HG02642 (cell line): ENCODE data around the gene ANKRD44.

Experiments
- ATAC-seq: cut with Tn5 transposase; IDR thresholded peaks from one replicate; pipeline ENCODE4 v1.9.1; 2021; ENCODE audit warnings: mild to moderate bottlenecking; ENCODE audit not compliant: unreplicated experiment, poor library complexity

The ANKRD44 gene

GRCh38 chr2:197212344-197213262 lies 98.0 kb downstream of the ANKRD44 start:
- no peak for ATAC-seq

DNA sequence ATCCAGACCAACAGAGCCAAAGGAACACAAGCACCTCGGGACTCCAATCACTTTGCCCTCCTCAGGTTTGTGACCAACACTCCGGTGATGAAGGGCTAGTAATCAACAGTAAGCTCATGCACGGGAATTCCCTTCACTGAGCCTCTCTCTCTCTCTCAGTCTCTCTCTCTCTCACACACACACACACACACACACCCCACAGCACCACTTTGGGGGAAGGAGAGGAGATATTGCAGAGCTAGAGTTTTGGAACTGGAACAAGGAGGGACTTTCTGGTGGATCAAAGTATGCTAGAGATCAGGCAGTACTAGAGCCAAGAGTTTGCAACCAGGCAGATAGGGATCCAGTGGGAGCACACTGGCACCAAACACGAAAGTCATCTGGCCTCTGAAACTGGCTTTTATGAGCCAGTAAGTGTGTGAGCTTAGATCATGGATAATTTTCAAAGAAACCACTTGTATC lies 98.7 kb downstream of the ANKRD44 start:
- ATAC-seq: no peak

- no peak for ATAC-seq
These were observed 100.2 kb downstream of the ANKRD44 start for GRCh38 chr2:197210430-197210829.

DNA sequence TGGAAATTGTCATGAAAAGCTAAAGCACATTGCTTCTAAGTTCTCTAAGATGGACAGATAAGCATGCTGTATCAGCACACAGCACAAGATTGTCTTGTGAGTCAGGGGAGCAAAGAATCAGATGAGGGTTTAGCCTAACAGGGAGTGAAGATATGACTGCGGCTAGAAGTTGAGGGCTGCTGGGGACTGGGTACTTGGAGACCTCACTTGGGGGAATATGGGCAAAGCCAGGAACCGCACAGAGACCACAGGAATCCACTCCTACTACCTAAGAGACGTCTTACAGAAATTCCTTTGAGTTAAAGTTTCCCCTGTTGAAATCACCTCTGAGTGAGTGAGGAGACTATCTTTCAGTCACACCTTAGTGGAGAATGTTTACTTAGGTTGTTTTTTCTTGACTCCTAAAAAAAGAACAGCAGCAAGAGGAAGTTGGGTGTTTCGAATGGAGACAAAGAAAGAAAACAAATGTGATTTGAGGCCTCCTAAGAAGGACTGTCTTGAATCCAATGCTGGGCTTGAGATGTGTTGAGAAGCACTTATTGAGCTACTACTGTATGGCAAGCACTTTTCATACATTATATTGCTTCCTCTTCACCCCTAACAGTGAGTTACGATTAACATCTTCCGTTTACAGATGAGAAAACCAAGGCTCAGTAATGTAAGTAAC lies 100.7 kb downstream of the ANKRD44 start:
- ATAC-seq: peak; percentile 44

- peak; percentile 17 for ATAC-seq
These were observed 101.3 kb downstream of the ANKRD44 start for GRCh38 chr2:197209246-197209645.

GRCh38 chr2:197208841-197209240 lies 101.7 kb downstream of the ANKRD44 start:
- no peak for ATAC-seq

DNA sequence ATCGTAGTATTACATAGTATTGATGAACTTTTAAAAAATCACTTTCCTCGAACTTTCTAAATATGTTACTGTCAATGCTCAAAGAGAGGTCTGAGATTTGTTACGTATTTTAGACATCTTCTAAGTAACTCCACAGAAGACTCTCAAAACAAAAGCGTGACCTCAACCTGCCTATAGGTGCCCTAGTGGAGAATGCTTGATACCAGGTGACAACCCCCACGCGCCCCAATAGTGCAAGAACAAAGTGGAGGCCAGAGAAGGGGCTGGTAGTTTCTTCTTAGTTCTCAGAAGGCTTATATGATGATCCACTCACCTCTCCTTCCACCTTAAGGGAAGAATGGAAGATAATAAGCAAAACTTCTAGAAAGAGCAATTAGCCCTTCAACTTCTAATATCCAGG lies 102.6 kb downstream of the ANKRD44 start:
- ATAC-seq: no peak

DNA sequence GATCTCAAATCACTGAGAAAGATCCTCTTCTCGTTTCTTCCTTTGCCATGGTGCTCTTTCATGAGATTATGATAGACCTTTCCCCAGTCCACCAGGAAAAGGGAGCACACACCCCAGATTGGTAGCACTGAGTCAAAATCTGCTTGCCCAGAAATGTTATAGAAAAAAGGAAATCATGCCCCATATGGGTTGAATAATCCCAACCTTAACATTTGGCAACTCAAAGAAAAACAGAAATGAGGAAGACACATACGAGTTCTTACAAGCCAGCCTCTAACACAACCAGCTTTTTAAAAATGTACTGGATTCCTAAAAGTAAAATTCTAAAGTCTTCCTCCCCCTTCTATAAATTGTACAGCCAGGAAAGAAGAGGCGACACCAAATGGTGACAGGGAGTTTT lies 103.0 kb downstream of the ANKRD44 start:
- ATAC-seq: no peak

GRCh38 chr2:197207106-197207505 lies 103.5 kb downstream of the ANKRD44 start:
- ATAC-seq: no peak

DNA sequence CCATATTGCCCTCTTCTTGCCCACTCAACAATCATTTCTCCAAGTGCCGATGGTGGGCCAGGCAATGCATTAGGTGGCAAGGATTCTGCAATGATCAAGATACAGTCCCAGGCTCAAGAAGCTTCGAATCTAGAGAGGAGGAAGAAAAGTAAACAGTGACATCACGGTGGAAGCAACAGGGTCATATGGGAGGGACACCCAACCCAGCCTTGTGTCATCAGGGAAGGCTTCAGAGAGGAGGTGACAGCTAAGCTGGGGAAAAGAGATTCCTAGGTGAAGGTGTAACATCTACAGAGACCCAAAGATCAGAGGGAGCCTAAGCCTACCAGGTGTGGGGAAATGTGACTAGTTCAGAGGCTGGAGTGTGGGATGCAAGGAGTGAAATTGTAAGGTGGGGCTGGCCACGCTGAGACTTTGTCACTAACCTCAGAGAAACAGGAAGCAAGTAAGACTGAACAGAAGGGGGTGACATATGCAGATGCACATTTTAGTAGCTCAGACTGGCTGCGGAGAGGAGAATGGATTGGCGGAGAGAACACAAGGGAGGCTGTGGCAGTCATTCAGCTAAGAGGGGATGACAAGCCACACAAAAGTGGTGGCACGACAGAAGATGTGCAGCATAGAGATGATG lies 104.9 kb downstream of the ANKRD44 start:
- ATAC-seq: peak; percentile 75

DNA sequence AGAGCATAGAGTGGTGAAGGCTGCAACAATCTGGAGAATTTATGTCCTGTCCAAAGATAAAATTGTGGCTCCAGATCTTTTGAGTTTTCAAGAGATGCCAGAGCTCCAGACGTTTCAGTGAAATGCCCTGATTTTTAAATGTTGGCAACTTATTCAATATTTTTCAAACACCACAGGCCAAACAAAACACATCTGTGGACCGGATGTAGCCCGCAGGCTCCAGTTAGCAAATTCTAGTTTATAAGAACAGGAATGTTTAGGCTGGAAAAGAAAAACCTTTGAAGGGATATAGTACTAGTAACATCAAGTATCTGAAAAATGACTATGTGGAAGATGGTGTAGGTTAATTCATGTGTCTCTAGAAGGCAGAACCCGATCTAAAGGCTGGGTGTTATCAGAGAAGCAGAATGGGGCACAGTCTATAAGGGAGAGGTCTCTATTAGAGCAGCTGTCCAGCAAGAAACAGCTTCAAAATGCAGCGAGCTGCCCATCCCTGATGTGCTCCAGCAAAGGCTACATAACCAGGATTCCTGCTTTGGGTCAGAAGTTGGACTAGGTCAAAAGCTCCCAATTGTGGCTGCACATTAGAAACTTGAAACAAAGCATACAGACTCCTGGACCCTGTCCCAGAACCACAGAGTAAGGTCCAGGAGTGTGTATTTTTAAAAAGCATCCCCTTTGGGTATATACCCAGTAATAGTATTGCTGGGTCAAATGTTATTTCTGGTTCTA lies 105.9 kb downstream of the ANKRD44 start:
- no peak for ATAC-seq

DNA sequence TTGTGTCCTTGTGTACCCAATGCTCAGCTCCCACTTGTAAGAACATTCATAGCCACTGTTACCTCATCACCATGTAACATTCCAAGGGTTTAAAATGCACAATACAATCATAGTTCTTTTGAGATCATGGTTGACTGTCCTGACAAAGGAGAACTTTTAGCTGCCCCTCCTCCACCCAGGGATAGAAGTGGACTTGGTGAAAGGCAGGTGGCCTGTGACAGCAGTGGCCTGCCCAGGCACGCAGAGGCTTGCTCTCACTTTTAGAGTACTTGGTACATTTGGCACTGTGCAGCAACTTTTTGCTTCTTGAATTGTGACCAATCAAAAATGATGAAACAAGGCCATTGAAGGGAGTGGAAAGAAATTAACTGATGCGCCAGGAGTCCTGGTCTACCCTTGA lies 108.7 kb downstream of the ANKRD44 start:
- ATAC-seq: no peak

DNA sequence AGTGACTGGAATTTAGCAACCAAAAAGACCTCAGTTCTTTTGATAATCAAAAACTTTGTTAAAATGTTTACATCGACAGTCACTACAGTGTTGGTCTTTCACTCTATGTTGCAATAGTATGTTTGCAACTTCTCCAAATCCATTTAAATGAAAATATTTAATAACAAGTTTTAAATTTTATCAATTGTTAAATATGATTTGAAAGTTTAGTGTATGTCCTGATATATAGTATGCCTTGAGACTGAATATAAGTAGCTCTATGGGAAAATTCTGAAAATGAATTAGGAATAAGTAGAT lies 109.9 kb downstream of the ANKRD44 start:
- ATAC-seq: no peak

GRCh38 chr2:197200051-197200761 lies 110.4 kb downstream of the ANKRD44 start:
- ATAC-seq: no peak

GRCh38 chr2:197198890-197199289 lies 111.7 kb downstream of the ANKRD44 start:
- ATAC-seq: peak; percentile 99

DNA sequence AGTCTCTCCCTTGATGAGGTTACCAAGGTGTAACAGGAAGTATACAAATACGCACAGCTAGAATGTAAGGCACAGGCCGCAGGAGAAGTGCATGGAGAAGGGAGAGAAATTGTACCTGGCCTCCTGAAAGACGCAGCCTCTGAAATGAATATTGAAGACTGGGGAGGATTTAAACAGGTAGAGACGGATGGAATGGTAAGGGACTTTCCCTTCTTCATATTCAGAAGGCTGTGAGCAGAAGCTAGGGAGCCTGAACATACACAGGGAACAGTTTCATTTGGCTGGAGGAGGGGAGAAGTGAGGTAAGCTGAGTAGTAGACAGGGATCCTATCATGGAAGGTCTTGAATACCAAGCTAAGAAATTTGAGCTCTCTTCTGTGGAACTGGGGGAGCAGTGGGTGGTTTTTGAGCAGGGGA lies 112.7 kb downstream of the ANKRD44 start:
- ATAC-seq: no peak

DNA sequence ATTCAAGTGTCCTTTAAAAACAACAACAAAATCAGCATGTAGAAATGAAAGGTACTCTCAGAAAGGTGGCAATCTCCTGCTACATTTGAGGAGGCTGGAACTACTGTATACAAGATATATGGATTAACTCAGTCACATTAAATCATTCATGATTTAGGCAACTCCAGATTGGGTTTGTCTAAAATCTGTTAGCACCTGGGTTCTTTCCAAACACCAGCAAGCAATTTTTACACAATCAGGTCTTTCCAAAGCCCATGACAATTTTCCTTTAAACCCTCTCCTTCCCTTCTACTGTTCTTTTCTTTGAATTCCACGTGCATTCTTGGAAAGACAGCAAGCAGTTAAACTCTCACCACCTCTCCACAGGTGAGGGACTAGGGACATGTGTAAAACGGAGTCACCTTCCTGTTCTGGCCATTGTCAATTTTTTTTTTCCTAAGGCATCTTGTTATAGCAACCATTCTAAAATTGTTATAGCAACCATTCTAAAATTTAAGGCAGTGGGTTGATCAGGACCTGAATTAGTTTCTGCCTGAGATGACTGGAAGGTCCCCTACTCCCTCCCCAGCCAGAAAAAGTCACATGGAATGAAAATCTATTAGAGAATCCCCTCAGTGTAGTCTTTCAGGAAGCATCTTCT lies 113.9 kb downstream of the ANKRD44 start:
- no peak for ATAC-seq

DNA sequence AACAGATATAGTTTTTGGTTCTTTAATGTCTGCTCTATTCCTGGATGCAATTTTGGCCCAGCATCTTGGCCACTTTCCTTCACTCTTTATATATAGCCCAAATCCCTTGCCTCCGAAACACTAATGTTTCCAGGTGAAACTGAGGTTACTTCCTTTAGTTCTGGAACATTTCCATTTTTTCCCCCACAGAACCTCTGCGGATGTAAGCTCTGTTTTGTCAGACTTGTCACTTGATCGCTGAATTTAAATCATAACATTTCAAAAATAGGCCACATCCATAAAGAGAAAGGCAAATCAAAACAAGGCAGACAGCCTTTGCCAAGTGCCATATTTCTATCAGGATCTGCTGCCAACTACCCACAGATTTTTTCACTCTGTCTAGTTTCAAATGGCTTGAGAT lies 115.1 kb downstream of the ANKRD44 start:
- ATAC-seq: no peak

DNA sequence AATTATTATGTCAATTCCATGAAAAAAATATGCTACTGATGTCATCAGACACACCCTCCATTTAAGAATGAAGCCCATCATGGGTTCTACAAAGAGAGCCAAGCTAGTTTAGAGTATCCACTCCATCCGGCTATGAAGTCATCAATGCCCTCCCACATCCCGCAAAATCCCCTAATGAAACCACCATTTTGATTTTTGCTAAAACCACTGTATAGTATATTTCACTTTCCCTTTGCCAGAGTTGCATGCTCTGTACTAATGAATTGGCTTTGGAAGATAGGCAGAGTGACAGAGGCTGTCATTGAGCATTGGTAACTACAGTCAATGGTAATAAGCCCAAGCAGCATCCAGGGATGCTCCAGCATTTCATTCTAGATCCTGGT lies 118.6 kb downstream of the ANKRD44 start:
- ATAC-seq: peak; percentile 80
